CD14-positive monocyte (primary cell): ENCODE measurements around the gene ZMYM1. TPM values are rescaled to one million over a fixed set of nuclear protein-coding genes. Genes with fewer than 3 reads are reported as not detected.

ENCODE experiments used
- DNase-seq, 3 donors: peaks; one replicate each; pipeline ENCODE4 v3.0.0-alpha.2; 2011 to 2022
- H2AFZ ChIP-seq: 2 replicates; pipeline ENCODE4 v1.6.0; 2012; ENCODE audit warnings: mild to moderate bottlenecking, low read depth, low read length, inconsistent platforms; ENCODE audit not compliant: insufficient read depth, poor library complexity, severe bottlenecking
- H3K27ac ChIP-seq, 2 donors: 1 replicate in 1 of 2; 2 replicates in 1 of 2; pipeline ENCODE4 v1.5.1; 2012 to 2013; ENCODE audit warnings: low read length in 2 of 2, control low read depth in 1 of 2, inconsistent platforms in 1 of 2, low read depth in 1 of 2, mild to moderate bottlenecking in 1 of 2
- H3K27me3 ChIP-seq, 2 donors: one replicate each; pipeline versions ENCODE4 v1.6.0 to v1.6.1; 2011 to 2013; ENCODE audit warnings: low read length in 2 of 2; ENCODE audit not compliant: control insufficient read depth in 2 of 2, insufficient read depth in 2 of 2
- H3K36me3 ChIP-seq, 2 donors: replicated peaks in 1 of 2; 1 replicate in 1 of 2; 2 replicates in 1 of 2; pipeline versions ENCODE4 v1.5.1 to v1.6.1; 2012 to 2013; ENCODE audit warnings: low read length in 2 of 2, control low read depth in 1 of 2, inconsistent platforms in 1 of 2, mild to moderate bottlenecking in 1 of 2; ENCODE audit not compliant: insufficient read depth in 2 of 2, control insufficient read depth in 1 of 2
- H3K4me1 ChIP-seq, 2 donors: 1 replicate in 1 of 2; 2 replicates in 1 of 2; pipeline versions ENCODE4 v1.5.1 to v1.6.1; 2012 to 2013; ENCODE audit warnings: low read length in 2 of 2, control low read depth in 1 of 2, inconsistent platforms in 1 of 2, mild to moderate bottlenecking in 1 of 2, moderate library complexity in 1 of 2; ENCODE audit not compliant: insufficient read depth in 2 of 2, control insufficient read depth in 1 of 2
- H3K4me2 ChIP-seq: replicated peaks from 2 replicates; pipeline ENCODE3; 2012; ENCODE audit warnings: low read length, moderate library complexity, mild to moderate bottlenecking; ENCODE audit not compliant: poor library complexity, severe bottlenecking; ENCODE audit errors: extremely low read depth
- H3K4me3 ChIP-seq, 3 experiments: fragments of 200-600 bp in 1 of 3; sonication (generic) in 1 of 3; replicated peaks in 1 of 3; 1 replicate in 2 of 3; 2 replicates in 1 of 3; pipeline ENCODE4 v1.5.1; 2011 to 2013; ENCODE audit warnings: low read length in 3 of 3, mild to moderate bottlenecking in 3 of 3, control low read depth in 2 of 3, low read depth in 2 of 3, inconsistent platforms in 1 of 3, moderate library complexity in 1 of 3
- H3K79me2 ChIP-seq: 2 replicates; pipeline ENCODE4 v1.6.0; 2012; ENCODE audit warnings: mild to moderate bottlenecking, control low read depth, inconsistent platforms, low read length, moderate library complexity; ENCODE audit not compliant: insufficient read depth
- H3K9ac ChIP-seq: 2 replicates; pipeline ENCODE4 v1.6.0; 2017; ENCODE audit warnings: low read length, mild to moderate bottlenecking; ENCODE audit not compliant: insufficient read depth, poor library complexity, severe bottlenecking
- H3K9me3 ChIP-seq, 2 donors: replicated peaks in 1 of 2; 1 replicate in 1 of 2; 2 replicates in 1 of 2; pipeline versions ENCODE4 v1.5.1 to v1.6.1; 2012 to 2013; ENCODE audit warnings: low read length in 2 of 2, control low read depth in 1 of 2; ENCODE audit not compliant: control insufficient read depth in 1 of 2, insufficient read depth in 1 of 2
- H4K20me1 ChIP-seq: 2 replicates; pipeline ENCODE4 v1.6.0; 2012; ENCODE audit warnings: mild to moderate bottlenecking, low read length, control low read depth, moderate library complexity; ENCODE audit not compliant: insufficient read depth
- H3K27ac Mint-ChIP-seq, 7 donors: one replicate each; pipeline ENCODE4 v1.8.0; 2020; ENCODE audit warnings: mild to moderate bottlenecking in 7 of 7, mixed read lengths in 7 of 7, moderate library complexity in 6 of 7, inconsistent platforms in 2 of 7
- H3K27me3 Mint-ChIP-seq, 3 donors: one replicate each; pipeline ENCODE4 v1.8.0; 2021 to 2022; ENCODE audit warnings: low read depth in 3 of 3, mild to moderate bottlenecking in 3 of 3, mixed read lengths in 3 of 3, moderate library complexity in 3 of 3, inconsistent platforms in 1 of 3
- H3K36me3 Mint-ChIP-seq, 2 donors: one replicate each; pipeline ENCODE4 v1.8.0; 2020; ENCODE audit warnings: mixed read lengths in 2 of 2, inconsistent platforms in 1 of 2, mild to moderate bottlenecking in 1 of 2
- H3K4me1 Mint-ChIP-seq: one replicate; pipeline ENCODE4 v1.8.0; 2020; ENCODE audit warnings: mild to moderate bottlenecking, mixed read lengths
- H3K4me3 Mint-ChIP-seq, 2 donors: one replicate each; pipeline ENCODE4 v1.8.0; 2020; ENCODE audit warnings: mild to moderate bottlenecking in 2 of 2, mixed read lengths in 2 of 2, moderate library complexity in 1 of 2
- H3K9me3 Mint-ChIP-seq, 7 donors: one replicate each; pipeline ENCODE4 v1.8.0; 2020 to 2022; ENCODE audit warnings: mixed read lengths in 7 of 7, mild to moderate bottlenecking in 6 of 7, moderate library complexity in 6 of 7, inconsistent platforms in 2 of 7
- CTCF ChIP-seq: fragments of 200-600 bp; IDR thresholded peaks from one replicate; pipeline ENCODE4 v1.8.0; 2022; ENCODE audit warnings: antibody characterized with exemption, mild to moderate bottlenecking
- WGBS: methylation state at CpG from one replicate; pipeline ENCODE4 v1.1.5; 2013; ENCODE audit warnings: missing lambda C conversion rate; ENCODE audit not compliant: insufficient coverage; 5-methylcytosine and 5-hydroxymethylcytosine counted together
- intact Hi-C, 2 donors: fragments of 100-400 bp; cut with micrococcal nuclease; formaldehyde crosslinking; loops; one replicate each; pipeline versions ENCODE4 v1.15.0 to v1.15.1; 2023
- polyA plus RNA-seq, 3 donors: library from polyadenylated mRNA; depleted of rRNA in 1 of 3; unstranded in 2 of 3; stranded (reverse) in 1 of 3; fragments of 300-500 nt in 2 of 3; fragments of >200 nt in 1 of 3; fragmentation: Illumina TruSeq in 2 of 3; gene quantifications; 1 replicate in 2 of 3; 2 replicates in 1 of 3; pipeline ENCODE4 v1.2.3, GENCODE V29; 2012 to 2021

The ZMYM1 gene
- polyA plus RNA-seq, 3 donors, result 3.4 to 6.1 (median 4.5) TPM

GRCh38 chr1:35120458-35121133, 41.4 kb downstream of the ZMYM1 start:
- Mint-ChIP-seq H3K36me3 (peaks cover 3% of the 10 kb centered on the region in 2 donors), H3K9me3 (peaks cover 0 to 12% (median 2%) of the 10 kb centered on the region in 7 donors), H3K27ac (no peak overlapping the region), H3K27me3 (peaks cover 0 to 18% (median 16%) of the 10 kb centered on the region in 3 donors), H3K4me1 (peaks cover 12% of the 10 kb centered on the region), H3K4me3 (peak overlapping the region; percentile 73 to 87)
- Histone ChIP-seq H3K27ac (no peak overlapping the region), H3K9me3 (peaks cover 0 to under 1% of the 10 kb centered on the region in 2 donors), H2AFZ (peak overlapping the region; percentile 68), H4K20me1 (no peaks in the 10 kb centered on the region), H3K79me2 (no peaks in the 10 kb centered on the region), H3K36me3 (peaks cover 4% of the 10 kb centered on the region in 2 donors), H3K4me3 (peak overlapping the region; percentile 20 to 65 (median 23)), H3K4me1 (peaks cover 7% of the 10 kb centered on the region in 2 donors), H3K4me2 (peak overlapping the region; percentile 64), H3K9ac (peak overlapping the region; percentile 56), H3K27me3 (no peaks in the 10 kb centered on the region)
- WGBS, result 14% methylated on average over 31 of the region's 36 CpGs
- intact Hi-C loops, result no loop called here
- no peak for TF ChIP-seq CTCF
- peak in 1 of 3 donors; percentile 3 for DNase-seq

- no peak overlapping the region for H2AFZ ChIP-seq
- H3K27me3 ChIP-seq, result no peaks in the 10 kb centered on the region
- Mint-ChIP-seq H3K36me3 (no peaks in the 10 kb centered on the region), H3K27me3 (peaks cover 0 to 18% (median 16%) of the 10 kb centered on the region in 3 donors), H3K27ac (no peak overlapping the region), H3K4me1 (peaks cover 12% of the 10 kb centered on the region), H3K9me3 (peaks cover 0 to 26% (median 11%) of the 10 kb centered on the region in 7 donors), H3K4me3 (no peak overlapping the region)
- H3K27ac ChIP-seq, result no peak overlapping the region
- H3K9ac ChIP-seq, result no peak overlapping the region
- peaks cover 7% of the 10 kb centered on the region in 2 donors for H3K4me1 ChIP-seq
- H3K36me3 ChIP-seq, result no peaks in the 10 kb centered on the region
- no peaks in the 10 kb centered on the region for H4K20me1 ChIP-seq
- peaks cover 4 to 14% of the 10 kb centered on the region in 2 donors for H3K9me3 ChIP-seq
- no peaks in the 10 kb centered on the region for H3K79me2 ChIP-seq
- WGBS, result 95% methylated on average over 3 of the region's 9 CpGs
- no peak for TF ChIP-seq CTCF
- no peak overlapping the region for H3K4me3 ChIP-seq
- intact Hi-C loops, result no loop called here
- DNase-seq, result no peak
- no peak overlapping the region for H3K4me2 ChIP-seq
These were observed 43.1 kb downstream of the ZMYM1 start for GRCh38 chr1:35122311-35122710.
